Measurements from ENCODE around the gene RADIL.

DNA sequence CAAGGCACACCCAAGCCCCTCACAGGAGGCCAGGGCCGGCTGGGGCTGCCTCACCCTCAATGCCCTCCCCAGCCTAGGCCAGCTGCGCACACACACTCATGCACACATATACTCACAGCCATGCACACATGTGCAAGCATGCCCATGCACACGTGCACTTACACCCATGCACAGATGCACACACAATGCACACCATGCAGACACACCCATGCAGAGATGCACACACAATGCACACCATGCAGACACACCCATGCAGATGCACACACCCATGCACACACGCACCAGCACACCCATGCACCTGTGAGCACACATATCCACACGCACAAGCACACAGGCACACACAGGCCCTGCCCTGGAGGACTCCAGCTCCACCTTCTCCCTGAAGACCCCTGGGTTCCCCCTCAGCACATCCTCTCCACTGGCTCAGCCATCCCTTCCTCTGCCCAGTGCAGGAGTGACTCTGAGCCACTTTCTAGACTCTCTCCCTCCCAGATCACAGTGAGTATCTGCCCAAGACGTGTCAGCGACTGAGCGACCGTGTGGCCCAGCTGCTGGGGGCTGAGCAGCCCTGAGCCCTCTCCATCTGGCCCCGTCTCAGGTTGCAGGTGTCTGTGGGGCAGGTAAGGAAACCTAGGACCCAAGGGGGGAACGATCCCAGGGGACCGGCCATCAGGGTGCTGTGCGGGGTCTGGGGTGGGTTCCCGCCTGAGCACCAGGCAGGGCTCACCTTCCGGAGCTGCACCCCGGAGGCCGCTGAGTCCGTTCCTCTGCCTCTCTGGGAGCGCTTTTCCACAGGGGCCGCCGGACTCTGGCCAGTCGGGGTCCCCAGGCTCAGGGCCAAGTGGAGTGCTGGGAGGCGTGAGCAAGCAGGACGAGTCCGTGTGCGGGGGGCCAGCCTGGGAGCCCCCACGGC lies 82.3 kb downstream of the RADIL start:
- TF ChIP-seq GATA2 (IDR thresholded peaks at IDR 0.05; ENCODE audit: low read depth, low read length) = no peak
- TF ChIP-seq GATA3 (IDR thresholded peaks at IDR 0.05; ENCODE audit: low read depth, low read length) = no peak

Measured in SH-SY5Y (cell line).